ENCODE data around the gene LFNG.

LFNG gene

DNA sequence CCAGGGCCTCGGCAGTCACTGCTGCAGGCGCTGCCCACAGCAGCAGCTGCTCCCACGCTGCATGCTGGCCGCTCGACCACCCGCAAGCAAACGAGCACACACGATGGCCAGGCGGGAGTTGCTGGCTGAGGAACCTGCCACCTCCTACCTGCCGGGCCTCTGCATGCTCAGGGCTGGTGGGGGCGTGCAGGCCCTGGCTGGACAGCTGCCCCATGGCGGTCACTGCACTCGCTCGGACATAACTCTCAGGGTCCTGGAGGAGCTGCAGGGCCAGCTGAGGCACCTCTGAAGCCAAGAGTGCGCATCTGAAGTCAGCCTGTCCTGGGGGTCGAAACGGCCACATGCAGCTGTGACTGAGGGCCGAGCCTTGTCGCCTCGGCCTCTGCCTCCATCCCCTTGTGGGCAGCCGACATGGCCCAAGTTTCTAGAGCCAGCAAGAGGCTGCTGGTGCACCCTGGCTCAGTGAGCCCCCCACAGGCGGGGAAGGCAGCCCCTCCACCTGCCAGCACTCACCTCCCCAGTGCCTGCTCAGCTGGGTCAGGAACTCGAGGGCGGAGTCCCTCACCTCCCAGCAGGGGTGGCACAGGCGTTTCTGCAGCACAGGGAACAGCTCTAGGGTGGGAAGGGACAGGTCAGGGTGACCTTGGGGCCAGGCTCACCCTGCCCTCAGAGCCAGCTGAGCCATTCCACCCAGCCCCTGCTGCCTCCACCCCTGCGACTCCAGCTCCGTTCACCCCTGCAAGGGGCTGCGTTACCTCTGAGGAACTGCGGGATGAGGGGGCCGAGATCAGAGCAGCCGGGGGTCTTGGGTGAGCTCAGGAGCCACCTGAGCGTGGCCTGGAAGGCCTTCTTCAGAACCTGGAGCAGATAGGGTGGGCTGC is 19.7 kb downstream of the LFNG start:
- Histone ChIP-seq H3K27ac (ENCODE audit: low read depth in 2 of 2, low read length in 2 of 2) (no peak overlapping the region), H3K4me1 (ENCODE audit: control insufficient read depth in 2 of 2, insufficient read depth in 2 of 2, low read length in 2 of 2) (no peaks in the 10 kb centered on the region), H3K4me3 (ENCODE audit: low read length in 2 of 2) (no peak overlapping the region), H3K27me3 (ENCODE audit: control insufficient read depth in 2 of 2, insufficient read depth in 2 of 2, low read length in 2 of 2) (no peaks in the 10 kb centered on the region), H3K9ac (ENCODE audit: low read depth in 1 of 2, low read length in 2 of 2) (no peak overlapping the region), H3K36me3 (ENCODE audit: control insufficient read depth in 2 of 2, insufficient read depth in 2 of 2, low read length in 2 of 2) (peaks cover 39 to 48% of the 10 kb centered on the region in 2 donors), H3K9me3 (ENCODE audit: control insufficient read depth in 2 of 2, low read length in 2 of 2) (no peaks in the 10 kb centered on the region)

DNA sequence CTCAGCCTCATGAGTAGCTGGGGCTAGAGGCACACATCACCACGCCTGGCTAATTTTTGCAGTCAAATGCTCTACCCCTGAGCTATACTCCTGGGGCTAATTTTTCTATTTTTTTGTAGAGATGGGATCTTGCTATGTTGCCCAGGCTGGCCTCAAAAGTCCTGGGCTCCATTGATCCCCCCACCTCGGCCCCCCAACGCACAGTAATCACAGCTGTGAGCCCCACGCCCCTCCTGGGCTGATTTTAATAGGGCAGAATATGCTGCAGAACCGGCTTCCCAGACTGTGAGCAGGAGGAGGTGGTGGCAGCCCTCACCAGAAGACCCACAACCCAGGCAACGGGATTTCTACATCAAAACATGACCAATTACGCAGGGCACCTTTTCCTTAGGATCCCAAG is 20.6 kb downstream of the LFNG start:
- no peaks in the 10 kb centered on the region for H3K9me3 ChIP-seq (ENCODE audit: control insufficient read depth in 2 of 2, low read length in 2 of 2)
- H3K27ac ChIP-seq (ENCODE audit: low read depth in 2 of 2, low read length in 2 of 2): no peak overlapping the region
- H3K4me3 ChIP-seq (ENCODE audit: low read length in 2 of 2): no peak overlapping the region
- H3K36me3 ChIP-seq (ENCODE audit: control insufficient read depth in 2 of 2, insufficient read depth in 2 of 2, low read length in 2 of 2): peaks cover 42 to 54% of the 10 kb centered on the region in 2 donors
- H3K4me1 ChIP-seq (ENCODE audit: control insufficient read depth in 2 of 2, insufficient read depth in 2 of 2, low read length in 2 of 2): no peaks in the 10 kb centered on the region
- no peak overlapping the region for H3K9ac ChIP-seq (ENCODE audit: low read depth in 1 of 2, low read length in 2 of 2)
- H3K27me3 ChIP-seq (ENCODE audit: control insufficient read depth in 2 of 2, insufficient read depth in 2 of 2, low read length in 2 of 2): no peaks in the 10 kb centered on the region

DNA sequence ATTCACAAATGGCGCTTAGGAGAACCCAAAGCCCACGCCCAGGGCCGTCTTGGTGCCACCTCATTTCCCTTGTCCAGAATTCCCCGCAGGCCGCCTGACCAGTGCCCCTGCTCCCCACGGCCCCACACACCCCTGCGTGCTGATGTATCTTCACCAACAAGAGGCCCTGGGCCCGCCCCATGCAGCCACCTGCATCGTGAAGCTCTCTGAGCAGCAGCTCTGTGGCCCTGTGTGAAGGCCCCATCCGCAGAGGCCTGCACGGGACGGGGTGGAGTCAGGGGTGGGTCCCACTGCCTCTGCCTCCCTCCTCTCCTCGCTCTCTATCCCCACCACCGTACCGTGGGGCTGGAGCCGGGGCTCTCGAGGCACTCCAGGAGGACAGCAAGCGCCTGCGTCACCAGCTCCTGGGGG is 21.1 kb downstream of the LFNG start:
- Histone ChIP-seq H3K4me1 (ENCODE audit: control insufficient read depth in 2 of 2, insufficient read depth in 2 of 2, low read length in 2 of 2) (no peaks in the 10 kb centered on the region), H3K4me3 (ENCODE audit: low read length in 2 of 2) (no peak overlapping the region), H3K9ac (ENCODE audit: low read depth in 1 of 2, low read length in 2 of 2) (no peak overlapping the region), H3K36me3 (ENCODE audit: control insufficient read depth in 2 of 2, insufficient read depth in 2 of 2, low read length in 2 of 2) (peaks cover 42 to 54% of the 10 kb centered on the region in 2 donors), H3K9me3 (ENCODE audit: control insufficient read depth in 2 of 2, low read length in 2 of 2) (no peaks in the 10 kb centered on the region), H3K27ac (ENCODE audit: low read depth in 2 of 2, low read length in 2 of 2) (no peak overlapping the region), H3K27me3 (ENCODE audit: control insufficient read depth in 2 of 2, insufficient read depth in 2 of 2, low read length in 2 of 2) (no peaks in the 10 kb centered on the region)

GRCh38 chr7:2541291-2542010 is 21.9 kb downstream of the LFNG start:
- H3K9ac ChIP-seq (ENCODE audit: low read depth in 1 of 2, low read length in 2 of 2): no peak overlapping the region
- H3K27ac ChIP-seq (ENCODE audit: low read depth in 2 of 2, low read length in 2 of 2): no peak overlapping the region
- H3K4me1 ChIP-seq (ENCODE audit: control insufficient read depth in 2 of 2, insufficient read depth in 2 of 2, low read length in 2 of 2): no peaks in the 10 kb centered on the region
- no peaks in the 10 kb centered on the region for H3K9me3 ChIP-seq (ENCODE audit: control insufficient read depth in 2 of 2, low read length in 2 of 2)
- H3K36me3 ChIP-seq (ENCODE audit: control insufficient read depth in 2 of 2, insufficient read depth in 2 of 2, low read length in 2 of 2): peaks cover 49 to 60% of the 10 kb centered on the region in 2 donors
- no peaks in the 10 kb centered on the region for H3K27me3 ChIP-seq (ENCODE audit: control insufficient read depth in 2 of 2, insufficient read depth in 2 of 2, low read length in 2 of 2)
- H3K4me3 ChIP-seq (ENCODE audit: low read length in 2 of 2): no peak overlapping the region

GRCh38 chr7:2542011-2542915 is 22.7 kb downstream of the LFNG start:
- peaks cover 54 to 60% of the 10 kb centered on the region in 2 donors for H3K36me3 ChIP-seq (ENCODE audit: control insufficient read depth in 2 of 2, insufficient read depth in 2 of 2, low read length in 2 of 2)
- H3K27me3 ChIP-seq (ENCODE audit: control insufficient read depth in 2 of 2, insufficient read depth in 2 of 2, low read length in 2 of 2): no peaks in the 10 kb centered on the region
- no peak overlapping the region for H3K9ac ChIP-seq (ENCODE audit: low read depth in 1 of 2, low read length in 2 of 2)
- H3K9me3 ChIP-seq (ENCODE audit: control insufficient read depth in 2 of 2, low read length in 2 of 2): no peaks in the 10 kb centered on the region
- H3K4me1 ChIP-seq (ENCODE audit: control insufficient read depth in 2 of 2, insufficient read depth in 2 of 2, low read length in 2 of 2): no peaks in the 10 kb centered on the region
- no peak overlapping the region for H3K4me3 ChIP-seq (ENCODE audit: low read length in 2 of 2)
- no peak overlapping the region for H3K27ac ChIP-seq (ENCODE audit: low read depth in 2 of 2, low read length in 2 of 2)

DNA sequence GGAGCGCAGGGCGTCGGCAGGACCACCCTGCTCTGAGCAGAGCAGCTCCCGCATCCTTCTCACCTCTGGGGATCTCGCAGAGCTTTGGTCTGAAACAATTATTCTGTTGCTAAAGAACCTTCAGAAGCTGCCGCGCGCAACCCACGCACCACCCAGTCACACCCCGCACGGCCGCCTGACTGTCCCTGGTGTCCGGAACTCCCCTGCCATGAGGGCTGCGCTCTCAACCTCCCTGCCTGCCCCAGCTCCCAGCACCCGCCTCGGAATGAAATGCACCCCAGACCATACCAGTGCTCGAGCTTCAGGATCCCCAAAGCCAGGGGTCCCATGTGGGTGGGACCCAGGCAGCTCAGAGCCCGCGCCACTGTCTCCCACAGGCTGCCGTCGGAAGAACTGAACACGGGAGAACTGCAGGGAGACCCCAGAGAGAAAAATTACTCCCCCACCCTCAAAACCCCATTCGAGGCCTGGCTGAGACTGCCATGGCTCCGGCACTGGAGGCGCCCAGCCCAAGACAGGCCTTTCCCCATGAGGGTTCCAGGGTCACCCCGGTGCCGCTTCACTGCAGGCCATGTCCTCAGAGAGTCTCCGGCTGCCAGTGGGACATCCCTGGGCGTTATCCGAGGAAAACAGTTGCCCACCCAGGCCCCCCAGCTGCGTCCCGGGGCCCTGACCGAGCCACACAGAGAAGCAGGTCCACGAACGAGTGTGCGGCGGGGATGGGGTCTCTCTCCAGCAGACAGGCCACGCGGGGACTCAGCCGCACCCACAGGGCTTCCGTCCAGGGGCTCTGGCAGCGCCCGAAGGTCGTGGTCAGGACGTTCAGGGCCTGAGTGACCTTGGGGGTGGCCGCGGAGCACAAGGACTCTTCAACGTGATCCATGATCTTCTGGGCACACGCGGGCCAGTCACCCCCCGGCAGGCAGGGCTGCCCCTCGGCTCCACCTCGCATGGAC is 23.6 kb downstream of the LFNG start:
- Histone ChIP-seq H3K4me3 (ENCODE audit: low read length in 2 of 2) (no peak overlapping the region), H3K9ac (ENCODE audit: low read depth in 1 of 2, low read length in 2 of 2) (no peak overlapping the region), H3K36me3 (ENCODE audit: control insufficient read depth in 2 of 2, insufficient read depth in 2 of 2, low read length in 2 of 2) (peaks cover 56 to 59% of the 10 kb centered on the region in 2 donors), H3K27ac (ENCODE audit: low read depth in 2 of 2, low read length in 2 of 2) (no peak overlapping the region), H3K27me3 (ENCODE audit: control insufficient read depth in 2 of 2, insufficient read depth in 2 of 2, low read length in 2 of 2) (no peaks in the 10 kb centered on the region), H3K9me3 (ENCODE audit: control insufficient read depth in 2 of 2, low read length in 2 of 2) (no peaks in the 10 kb centered on the region), H3K4me1 (ENCODE audit: control insufficient read depth in 2 of 2, insufficient read depth in 2 of 2, low read length in 2 of 2) (no peaks in the 10 kb centered on the region)

GRCh38 chr7:2544541-2545188 is 25.1 kb downstream of the LFNG start:
- Histone ChIP-seq H3K27ac (ENCODE audit: low read depth in 2 of 2, low read length in 2 of 2) (no peak overlapping the region), H3K4me3 (ENCODE audit: low read length in 2 of 2) (no peak overlapping the region), H3K27me3 (ENCODE audit: control insufficient read depth in 2 of 2, insufficient read depth in 2 of 2, low read length in 2 of 2) (no peaks in the 10 kb centered on the region), H3K9me3 (ENCODE audit: control insufficient read depth in 2 of 2, low read length in 2 of 2) (no peaks in the 10 kb centered on the region), H3K9ac (ENCODE audit: low read depth in 1 of 2, low read length in 2 of 2) (no peak overlapping the region), H3K4me1 (ENCODE audit: control insufficient read depth in 2 of 2, insufficient read depth in 2 of 2, low read length in 2 of 2) (no peaks in the 10 kb centered on the region), H3K36me3 (ENCODE audit: control insufficient read depth in 2 of 2, insufficient read depth in 2 of 2, low read length in 2 of 2) (peaks cover 44 to 47% of the 10 kb centered on the region in 2 donors)

DNA sequence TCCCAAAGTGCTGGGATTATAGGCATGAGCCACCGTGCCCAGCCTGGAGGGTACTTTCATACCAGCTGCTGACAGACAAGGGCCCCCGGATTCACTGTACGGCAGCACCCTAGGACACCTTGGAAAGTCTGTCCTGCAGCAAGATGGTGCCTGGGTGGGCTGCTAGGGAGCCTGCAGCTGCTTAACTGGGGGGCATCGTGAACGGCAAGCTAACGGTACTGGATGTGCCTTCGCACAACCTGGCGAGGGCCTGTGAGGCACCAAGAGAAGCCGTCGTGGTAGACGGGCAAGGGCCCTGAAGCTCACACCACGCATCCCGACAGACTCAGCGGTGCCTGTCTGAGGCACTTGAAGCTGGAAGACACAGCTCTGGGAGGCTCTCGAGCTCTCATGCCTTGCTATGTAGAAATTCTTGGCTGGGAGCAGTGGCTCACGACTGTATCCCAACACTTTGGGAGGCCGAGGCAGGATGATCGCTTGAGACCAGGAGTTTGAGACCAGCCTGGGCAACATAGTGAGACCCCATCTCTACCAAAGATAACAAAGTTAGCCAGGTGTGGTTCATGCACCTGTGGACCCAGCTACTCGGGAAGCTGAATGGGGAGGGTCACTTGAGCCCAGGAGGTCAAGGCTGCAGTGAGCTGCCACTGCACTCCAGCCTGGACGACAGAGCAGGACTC is 26.3 kb downstream of the LFNG start:
- Histone ChIP-seq H3K36me3 (ENCODE audit: control insufficient read depth in 2 of 2, insufficient read depth in 2 of 2, low read length in 2 of 2) (peaks cover 36 to 41% of the 10 kb centered on the region in 2 donors), H3K9ac (ENCODE audit: low read depth in 1 of 2, low read length in 2 of 2) (no peak overlapping the region), H3K4me3 (ENCODE audit: low read length in 2 of 2) (no peak overlapping the region), H3K9me3 (ENCODE audit: control insufficient read depth in 2 of 2, low read length in 2 of 2) (no peaks in the 10 kb centered on the region), H3K27ac (ENCODE audit: low read depth in 2 of 2, low read length in 2 of 2) (no peak overlapping the region), H3K4me1 (ENCODE audit: control insufficient read depth in 2 of 2, insufficient read depth in 2 of 2, low read length in 2 of 2) (no peaks in the 10 kb centered on the region), H3K27me3 (ENCODE audit: control insufficient read depth in 2 of 2, insufficient read depth in 2 of 2, low read length in 2 of 2) (no peaks in the 10 kb centered on the region)
